Stimulated activated memory B cell treated with anti-CD40 and anti-IgM and Interleukin-4, amounts not matched to agents 10 μg/mL and 1 μg/mL and 100 μg/mL, for 72 hours (primary cell): ENCODE results near the gene NBEAL1.
A peak's percentile ranks its signal among the peaks of the same experiment; 100 is the strongest.
"Not testable (repeated sequence)": the region's sequence is repeated elsewhere in the genome, so short reads cannot be mapped to it uniquely, and the experiment has no call there.

Experiments
- ATAC-seq: fragments of 150-1000 bp; cut with Tn5 transposase; 2 replicates; pipeline ENCODE4 v1.10.0; 2021
- H3K27ac Mint-ChIP-seq: one replicate; pipeline ENCODE4 v1.8.0; 2022; ENCODE audit warnings: mild to moderate bottlenecking, mixed read lengths
- H3K27me3 Mint-ChIP-seq: one replicate; pipeline ENCODE4 v1.8.0; 2022; ENCODE audit warnings: mixed read lengths
- H3K36me3 Mint-ChIP-seq: one replicate; pipeline ENCODE4 v1.8.0; 2022; ENCODE audit warnings: mixed read lengths
- H3K4me1 Mint-ChIP-seq: one replicate; pipeline ENCODE4 v1.8.0; 2022; ENCODE audit warnings: mixed read lengths
- H3K4me3 Mint-ChIP-seq: one replicate; pipeline ENCODE4 v1.8.0; 2022; ENCODE audit warnings: mild to moderate bottlenecking, moderate library complexity, mixed read lengths
- H3K9me3 Mint-ChIP-seq: one replicate; pipeline ENCODE4 v1.8.0; 2022; ENCODE audit warnings: mixed read lengths

The NBEAL1 gene

DNA sequence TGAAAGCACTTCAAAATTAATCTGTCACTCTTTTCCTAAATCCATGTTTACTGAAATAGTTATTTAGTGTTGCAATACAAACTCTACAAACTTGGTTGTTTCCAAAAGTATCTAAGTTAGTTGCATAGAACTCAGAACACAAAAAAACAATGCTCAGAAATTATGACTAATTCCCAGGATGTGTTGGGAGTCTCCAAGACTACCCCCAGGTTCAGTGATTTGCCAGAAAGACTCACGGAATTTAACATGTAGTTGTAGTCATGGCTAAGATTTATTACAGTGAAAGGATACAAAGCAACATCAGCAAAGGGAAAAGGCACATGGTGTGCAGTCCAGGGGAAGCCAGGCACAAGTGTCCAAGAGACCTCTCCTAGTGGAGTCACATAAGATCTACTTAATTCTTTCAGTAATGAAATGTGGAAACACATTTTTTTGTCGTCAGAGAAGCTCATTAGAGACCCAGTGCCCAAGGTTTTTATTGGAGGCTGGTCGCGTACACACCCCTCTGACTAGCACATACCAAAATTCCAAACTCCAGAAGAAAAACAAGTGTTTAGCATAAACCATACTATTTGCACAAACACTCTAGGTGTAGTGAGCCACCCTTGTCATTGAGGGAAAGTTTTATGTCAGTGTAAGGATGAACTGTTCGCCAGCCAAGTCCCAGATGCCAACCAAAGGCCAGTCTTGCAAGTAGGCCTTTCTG, 180.8 kb downstream of the NBEAL1 start:
- Mint-ChIP-seq H3K27me3 (no peaks in the 10 kb centered on the region), H3K4me3 (no peak overlapping the region), H3K27ac (no peak overlapping the region), H3K4me1 (no peaks in the 10 kb centered on the region), H3K36me3 (peaks cover 10% of the 10 kb centered on the region), H3K9me3 (no peaks in the 10 kb centered on the region)
- no peak for ATAC-seq

DNA sequence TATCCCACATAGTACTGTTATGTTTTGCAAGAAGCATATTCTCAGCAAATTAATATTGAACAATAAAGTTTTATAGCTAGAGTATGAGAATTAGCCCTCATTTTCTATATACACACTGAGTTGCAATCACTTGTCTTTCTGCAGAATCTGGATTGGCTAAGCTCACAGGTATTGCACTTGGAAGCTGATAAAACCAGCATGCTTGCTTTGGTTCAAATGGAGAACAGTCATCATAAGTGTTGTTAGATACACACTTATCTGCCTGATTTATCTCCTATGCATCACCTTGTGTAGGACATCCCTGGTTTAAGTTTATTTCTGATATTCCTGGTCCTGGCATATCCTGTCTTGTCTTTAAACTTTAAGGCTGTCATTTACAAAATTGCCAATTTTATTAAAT, 186.2 kb downstream of the NBEAL1 start:
- no peak overlapping the region for H3K4me3 Mint-ChIP-seq
- peaks cover 8% of the 10 kb centered on the region for H3K36me3 Mint-ChIP-seq
- H3K27ac Mint-ChIP-seq = no peak overlapping the region
- no peaks in the 10 kb centered on the region for H3K27me3 Mint-ChIP-seq
- no peaks in the 10 kb centered on the region for H3K4me1 Mint-ChIP-seq
- H3K9me3 Mint-ChIP-seq = no peaks in the 10 kb centered on the region
- no peak for ATAC-seq

DNA sequence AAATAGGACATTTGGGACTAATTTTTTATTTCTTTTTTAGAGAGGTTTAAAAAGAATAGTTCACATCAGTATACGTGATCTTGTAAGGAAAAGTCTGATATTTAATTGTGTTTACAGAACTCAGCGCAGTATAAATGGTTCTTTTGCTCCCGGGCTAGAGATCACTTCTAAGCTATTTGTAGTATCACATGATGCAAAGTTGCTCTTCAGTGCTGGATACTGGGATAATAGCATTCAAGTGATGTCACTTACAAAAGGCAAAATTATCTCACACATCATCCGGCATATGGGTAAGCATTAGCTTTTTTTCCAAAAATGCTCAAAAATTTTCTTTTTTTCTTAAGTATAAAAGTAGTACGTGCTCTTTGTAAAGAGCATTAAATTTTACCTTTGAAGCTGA, 186.8 kb downstream of the NBEAL1 start:
- Mint-ChIP-seq H3K27ac (no peak overlapping the region), H3K9me3 (no peaks in the 10 kb centered on the region), H3K4me3 (no peak overlapping the region), H3K27me3 (no peaks in the 10 kb centered on the region), H3K4me1 (no peaks in the 10 kb centered on the region), H3K36me3 (peaks cover 14% of the 10 kb centered on the region)
- no peak for ATAC-seq

DNA sequence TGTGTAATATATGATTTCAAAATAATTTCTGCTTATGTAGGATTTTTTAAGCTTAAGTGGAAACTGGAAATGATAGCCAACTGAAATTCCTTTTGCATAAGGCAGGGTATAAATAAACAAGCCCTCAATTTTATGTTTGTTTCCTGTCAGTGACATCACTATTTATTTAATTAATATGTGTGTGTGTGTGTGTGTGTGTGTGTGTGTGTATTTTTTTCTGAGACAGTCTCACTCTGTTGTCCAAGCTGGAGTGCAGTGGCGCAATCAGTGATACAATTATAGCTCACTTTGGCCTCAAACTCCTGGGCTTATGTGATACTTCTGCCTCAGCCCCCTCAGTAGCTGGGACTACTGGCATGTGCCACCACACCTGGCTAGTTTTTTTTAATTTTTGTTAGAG, 194.9 kb downstream of the NBEAL1 start:
- H3K36me3 Mint-ChIP-seq = peaks cover 34% of the 10 kb centered on the region
- H3K27ac Mint-ChIP-seq = no peak overlapping the region
- no peaks in the 10 kb centered on the region for H3K4me1 Mint-ChIP-seq
- H3K9me3 Mint-ChIP-seq = no peaks in the 10 kb centered on the region
- H3K4me3 Mint-ChIP-seq = no peak overlapping the region
- no peak for ATAC-seq
- H3K27me3 Mint-ChIP-seq = no peaks in the 10 kb centered on the region

DNA sequence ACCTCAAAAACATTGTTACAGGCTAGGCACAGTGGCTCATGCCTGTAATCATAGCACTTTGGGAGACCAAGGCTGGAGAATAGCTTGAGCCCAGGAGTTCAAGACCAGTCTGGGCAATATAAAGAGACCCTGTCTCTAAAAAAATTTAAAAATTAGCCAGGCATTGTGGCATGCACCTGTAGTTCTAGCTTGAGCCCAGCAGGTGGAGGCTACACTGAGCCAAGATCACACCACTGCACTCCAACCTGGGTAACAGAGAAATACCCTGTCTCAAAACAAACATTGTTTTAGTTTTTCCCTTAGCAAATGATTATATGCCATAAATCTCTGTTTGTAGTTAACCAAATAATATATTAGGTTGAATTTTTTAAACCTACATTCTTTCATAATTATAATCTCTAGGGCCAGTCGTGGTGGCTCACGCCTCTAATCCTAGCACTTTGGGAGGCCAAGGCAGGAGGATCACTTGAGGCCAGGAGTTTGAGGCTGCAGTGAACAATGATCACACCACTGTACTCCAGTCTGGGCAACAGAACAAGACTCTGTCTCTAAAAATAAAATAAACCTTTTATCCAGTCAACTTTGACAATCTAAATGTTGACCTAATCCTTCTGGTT, 210.9 kb downstream of the NBEAL1 start:
- Mint-ChIP-seq H3K9me3 (peaks cover 5% of the 10 kb centered on the region), H3K4me1 (no peaks in the 10 kb centered on the region), H3K36me3 (no peaks in the 10 kb centered on the region), H3K27ac (no peak overlapping the region), H3K27me3 (no peaks in the 10 kb centered on the region), H3K4me3 (no peak overlapping the region)
- ATAC-seq = no peak

DNA sequence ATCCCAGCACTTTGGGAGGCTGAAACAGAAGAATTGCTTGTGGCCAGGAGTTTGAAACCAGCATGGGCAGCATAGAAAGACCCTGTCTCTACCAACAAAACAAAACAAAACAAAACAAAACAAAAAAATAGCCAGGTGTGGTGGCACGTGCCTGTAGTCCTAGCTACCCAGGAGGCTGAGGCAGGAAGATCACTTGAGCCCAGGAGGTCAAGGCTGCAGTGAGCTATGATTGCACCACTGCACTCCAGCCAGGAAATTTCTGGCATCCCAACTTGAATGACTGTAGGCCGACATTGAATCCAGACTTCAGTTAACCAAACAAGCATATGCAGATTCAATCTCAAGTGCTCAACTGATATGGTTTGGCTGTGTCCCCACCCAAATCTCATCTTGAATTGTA, 215.0 kb downstream of the NBEAL1 start:
- H3K36me3 Mint-ChIP-seq, H3K4me1 Mint-ChIP-seq, H3K4me3 Mint-ChIP-seq, H3K27ac Mint-ChIP-seq, H3K9me3 Mint-ChIP-seq, ATAC-seq, H3K27me3 Mint-ChIP-seq: not testable (repeated sequence)

DNA sequence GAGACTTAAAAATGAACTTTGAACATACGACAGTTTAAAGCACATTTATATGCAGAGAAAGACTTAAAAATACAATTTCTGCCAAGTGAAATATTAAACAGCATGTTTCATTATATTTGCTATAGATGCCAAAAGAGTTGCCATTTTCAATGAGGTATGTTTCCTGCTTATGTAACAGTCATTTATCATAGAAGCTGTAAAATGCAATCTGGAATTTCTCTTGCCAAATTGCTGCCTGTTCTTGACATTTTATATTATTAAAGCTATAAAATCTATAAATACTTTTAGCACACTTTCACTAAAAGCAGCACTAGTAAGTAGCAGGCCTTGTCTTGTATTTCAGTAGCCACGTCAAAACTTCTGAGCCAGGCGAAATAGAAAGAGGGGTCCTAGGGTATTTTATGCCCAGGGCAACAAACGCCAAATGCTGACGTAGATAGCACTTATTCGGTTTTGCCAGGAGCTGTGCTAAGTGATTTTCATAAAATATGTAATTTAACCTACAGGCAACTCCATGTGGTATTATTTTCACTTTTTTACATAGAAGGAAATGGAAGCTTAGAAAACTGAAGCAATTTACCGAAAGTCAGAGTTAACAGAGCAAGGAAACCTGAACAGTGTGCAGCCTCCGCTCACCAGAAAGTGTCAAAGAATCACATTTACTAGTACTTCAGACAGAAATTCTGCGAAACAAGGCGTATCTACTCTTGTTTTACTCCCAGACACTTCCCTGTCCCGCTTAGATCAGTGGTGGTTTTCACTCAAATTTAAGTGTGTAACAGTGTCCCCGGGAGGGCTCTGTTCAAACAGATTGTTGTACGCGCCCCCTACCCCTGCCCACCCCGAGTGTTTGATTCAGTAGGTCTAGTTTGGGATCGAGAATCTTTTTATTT, 222.9 kb downstream of the NBEAL1 start:
- no peak for ATAC-seq
- H3K4me1 Mint-ChIP-seq = peaks cover 25% of the 10 kb centered on the region
- no peaks in the 10 kb centered on the region for H3K9me3 Mint-ChIP-seq
- H3K27me3 Mint-ChIP-seq = no peaks in the 10 kb centered on the region
- H3K4me3 Mint-ChIP-seq = peak overlapping the region; percentile 92
- H3K36me3 Mint-ChIP-seq = peaks cover 19% of the 10 kb centered on the region
- H3K27ac Mint-ChIP-seq = peak overlapping the region; percentile 97

DNA sequence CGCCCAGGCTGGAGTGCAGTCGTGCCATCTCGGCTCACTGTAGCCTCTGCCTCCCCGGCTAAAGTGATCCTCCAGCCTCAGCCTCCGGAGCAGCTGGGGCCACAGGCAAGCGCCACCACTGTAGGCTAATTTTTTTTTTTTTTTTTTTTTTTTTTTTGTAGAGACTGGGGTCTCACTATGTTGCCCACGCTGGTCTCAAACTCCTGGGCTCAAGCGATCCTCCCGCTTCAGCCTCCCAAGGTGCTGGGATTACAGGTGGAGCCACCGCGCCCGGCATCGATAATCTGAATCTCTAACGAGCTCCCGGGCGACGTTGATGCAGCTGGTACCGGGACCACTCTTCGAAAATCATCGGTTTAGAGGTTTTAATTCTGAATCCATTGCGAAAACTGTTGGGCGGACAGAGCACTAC, 223.6 kb downstream of the NBEAL1 start:
- peaks cover 32% of the 10 kb centered on the region for H3K4me1 Mint-ChIP-seq
- peak overlapping the region; percentile 97 for H3K27ac Mint-ChIP-seq
- H3K36me3 Mint-ChIP-seq = peaks cover 26% of the 10 kb centered on the region
- ATAC-seq = no peak
- H3K9me3 Mint-ChIP-seq = no peaks in the 10 kb centered on the region
- H3K4me3 Mint-ChIP-seq = peak overlapping the region; percentile 92
- no peaks in the 10 kb centered on the region for H3K27me3 Mint-ChIP-seq

DNA sequence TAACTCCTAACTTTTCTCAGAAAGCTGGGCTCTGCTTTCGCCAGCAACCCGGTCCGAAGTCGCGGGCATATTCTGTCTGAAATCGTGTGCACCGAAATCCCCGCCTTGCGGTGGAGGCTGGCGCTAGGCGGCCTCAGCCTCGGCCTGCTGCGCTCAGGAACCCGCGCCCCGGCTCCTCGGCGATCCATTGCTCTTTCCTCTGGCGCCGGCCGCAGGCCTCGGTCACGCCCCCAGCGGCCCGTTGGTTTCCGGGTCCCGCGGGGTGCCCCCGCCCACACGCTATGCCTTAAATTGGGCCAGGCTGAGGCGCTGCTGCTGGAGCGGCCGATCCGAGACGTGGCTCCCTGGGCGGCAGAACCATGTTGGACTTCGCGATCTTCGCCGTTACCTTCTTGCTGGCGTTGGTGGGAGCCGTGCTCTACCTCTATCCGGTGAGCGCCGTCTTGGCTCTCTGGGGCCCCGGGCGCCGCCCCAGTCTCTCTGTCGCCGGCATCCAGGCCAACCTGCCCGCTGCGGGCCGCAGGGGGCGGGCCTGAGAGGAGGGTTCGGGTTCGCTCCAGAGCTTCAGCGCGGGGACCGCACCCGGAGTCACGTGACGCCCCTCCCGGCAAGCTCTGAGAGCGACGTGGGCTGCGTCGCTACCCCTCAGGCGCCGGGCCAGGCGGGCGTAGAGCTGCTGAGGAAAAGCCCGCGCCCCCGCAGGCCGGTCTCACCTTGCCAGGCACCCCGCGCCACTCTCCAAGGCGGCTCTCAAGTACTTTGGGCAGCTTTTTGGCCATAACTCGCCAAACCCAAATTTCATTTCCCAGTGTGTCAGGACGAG, 224.2 kb downstream of the NBEAL1 start, which contains the start of gene CYP20A1:
Gene CYP20A1, plus strand, starts transcription at position 315 of the 823 bp plus-strand sequence. Its CDS starts 45 bp downstream, at position 360.
- no peaks in the 10 kb centered on the region for H3K27me3 Mint-ChIP-seq
- peak within 1 kb of the TSS; percentile 97 for H3K27ac Mint-ChIP-seq
- ATAC-seq = peak; percentile 97
- H3K36me3 Mint-ChIP-seq = peaks cover 29% of the 10 kb centered on the region
- no peaks in the 10 kb centered on the region for H3K9me3 Mint-ChIP-seq
- H3K4me3 Mint-ChIP-seq = peak within 1 kb of the TSS; percentile 92
- peaks cover 33% of the 10 kb centered on the region for H3K4me1 Mint-ChIP-seq

DNA sequence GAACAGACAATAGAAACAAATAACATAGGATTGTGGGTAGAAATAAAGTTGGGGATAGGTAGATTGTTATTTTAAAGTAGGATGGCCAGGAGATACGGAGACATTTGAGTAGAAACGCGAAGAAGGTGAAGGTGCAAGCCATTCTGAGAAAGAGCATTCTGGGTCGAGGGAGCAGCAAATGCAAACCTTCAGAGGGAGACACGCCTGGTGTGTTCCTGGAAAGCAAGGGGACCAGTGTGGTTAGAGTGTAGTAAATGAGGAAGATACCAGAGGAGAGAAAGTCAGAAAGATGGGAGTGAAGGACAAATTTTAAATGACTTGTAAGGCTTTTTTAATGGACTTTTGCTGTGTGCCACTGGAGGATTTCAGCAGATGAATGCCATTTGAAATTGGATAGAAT, 225.8 kb downstream of the NBEAL1 start:
- Mint-ChIP-seq H3K27me3 (no peaks in the 10 kb centered on the region), H3K36me3 (peaks cover 33% of the 10 kb centered on the region), H3K4me1 (peaks cover 37% of the 10 kb centered on the region), H3K9me3 (no peaks in the 10 kb centered on the region), H3K27ac (peak overlapping the region; percentile 97), H3K4me3 (peak overlapping the region; percentile 92)
- no peak for ATAC-seq

DNA sequence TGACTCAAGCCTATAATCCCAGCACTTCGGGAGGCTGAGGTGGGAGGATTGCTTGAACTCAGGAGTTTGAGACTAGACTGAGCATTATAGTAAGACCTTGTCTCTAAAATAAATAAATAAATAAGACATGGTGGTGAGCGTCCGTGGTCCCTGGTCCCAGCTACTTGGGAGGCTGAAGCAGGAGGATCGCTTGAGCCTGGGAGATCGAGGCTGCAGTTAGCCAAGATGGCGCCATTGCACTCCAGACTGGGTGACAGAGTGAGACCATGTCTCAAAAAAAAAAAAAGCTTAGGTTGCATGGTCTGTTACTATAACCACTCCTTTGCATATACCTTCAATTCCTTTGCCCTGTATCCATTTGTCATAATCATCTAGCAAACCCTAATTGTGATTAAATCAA, 227.8 kb downstream of the NBEAL1 start:
- Mint-ChIP-seq H3K27me3 (no peaks in the 10 kb centered on the region), H3K36me3 (peaks cover 33% of the 10 kb centered on the region), H3K4me1 (peaks cover 37% of the 10 kb centered on the region), H3K4me3 (no peak overlapping the region), H3K27ac (no peak overlapping the region), H3K9me3 (no peaks in the 10 kb centered on the region)
- no peak for ATAC-seq

DNA sequence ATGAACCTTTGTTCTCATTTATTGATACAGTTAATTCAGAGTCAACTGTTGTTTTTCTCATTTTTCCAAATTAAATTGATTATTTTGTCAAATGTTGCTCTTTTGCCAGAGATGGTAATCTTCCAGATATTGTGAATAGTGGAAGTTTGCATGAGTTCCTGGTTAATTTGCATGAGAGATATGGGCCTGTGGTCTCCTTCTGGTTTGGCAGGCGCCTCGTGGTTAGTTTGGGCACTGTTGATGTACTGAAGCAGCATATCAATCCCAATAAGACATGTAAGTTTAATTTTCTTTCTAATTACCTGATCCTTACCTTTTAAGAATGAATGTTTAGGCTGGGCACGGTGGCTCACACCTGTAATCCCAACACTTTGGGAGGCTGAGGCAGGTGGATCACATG, 232.0 kb downstream of the NBEAL1 start:
- peaks cover 39% of the 10 kb centered on the region for H3K36me3 Mint-ChIP-seq

DNA sequence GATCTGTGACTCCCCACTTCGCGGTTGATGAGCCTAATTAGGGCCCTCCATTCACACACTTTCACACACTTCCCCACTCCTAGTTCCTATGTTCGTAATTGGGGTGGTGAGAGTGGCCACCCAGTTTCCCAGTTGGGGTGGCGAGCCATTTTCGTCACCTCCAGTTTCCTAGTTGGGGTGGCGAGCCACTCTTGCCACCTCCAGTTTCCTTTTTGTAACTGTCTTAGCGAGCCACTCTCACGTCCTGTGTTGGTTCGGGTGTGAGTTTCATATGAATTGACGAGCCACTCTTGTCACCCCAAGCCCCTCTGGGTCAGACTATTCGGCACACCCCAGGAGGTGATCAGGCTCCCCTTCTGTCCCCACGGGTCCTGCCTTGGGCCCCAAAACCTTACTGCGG, 238.1 kb downstream of the NBEAL1 start:
- no peaks in the 10 kb centered on the region for H3K27me3 Mint-ChIP-seq
- no peak overlapping the region for H3K4me3 Mint-ChIP-seq
- no peaks in the 10 kb centered on the region for H3K4me1 Mint-ChIP-seq
- peaks cover 68% of the 10 kb centered on the region for H3K36me3 Mint-ChIP-seq
- no peaks in the 10 kb centered on the region for H3K9me3 Mint-ChIP-seq
- no peak for ATAC-seq
- H3K27ac Mint-ChIP-seq = no peak overlapping the region

More for the DNA sequence above, 232.0 kb downstream of the NBEAL1 start:
- H3K4me3 Mint-ChIP-seq = no peak overlapping the region
- H3K9me3 Mint-ChIP-seq = no peaks in the 10 kb centered on the region
- ATAC-seq = no peak
- no peaks in the 10 kb centered on the region for H3K27me3 Mint-ChIP-seq
- H3K4me1 Mint-ChIP-seq = peaks cover 14% of the 10 kb centered on the region
- H3K27ac Mint-ChIP-seq = no peak overlapping the region

DNA sequence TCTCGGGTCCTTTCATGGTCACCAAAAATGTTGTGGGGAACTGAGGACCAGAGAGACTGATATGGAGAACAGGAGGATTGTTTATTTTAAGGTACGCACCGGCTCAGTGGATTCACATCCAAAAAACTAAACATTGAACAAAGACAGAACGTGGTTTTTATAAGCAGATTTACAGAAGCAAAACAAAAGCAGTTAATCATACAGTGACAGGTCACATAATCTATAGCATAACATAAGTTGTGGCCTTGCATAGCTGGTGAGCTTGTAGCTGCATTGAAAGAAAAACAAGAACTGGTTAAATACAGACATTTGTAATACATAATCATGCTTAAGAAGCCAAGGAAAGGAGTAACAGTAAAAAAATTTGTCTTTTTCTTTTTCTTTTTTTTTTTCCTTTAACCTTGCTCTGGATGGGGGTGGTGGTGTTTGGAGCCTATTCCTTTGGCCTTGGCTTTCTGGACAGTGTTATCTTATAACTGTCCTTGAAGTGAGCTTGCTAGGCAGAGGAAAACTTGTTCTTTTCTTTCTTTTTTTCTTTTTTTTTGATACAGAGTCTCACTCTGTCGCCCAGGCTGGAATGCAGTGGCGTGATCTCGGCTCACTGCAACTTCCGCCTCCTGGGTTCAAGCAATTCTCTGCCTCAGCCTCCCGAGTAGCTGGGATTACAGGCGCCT, 238.9 kb downstream of the NBEAL1 start:
- H3K27me3 Mint-ChIP-seq, H3K27ac Mint-ChIP-seq, ATAC-seq, H3K4me1 Mint-ChIP-seq, H3K9me3 Mint-ChIP-seq, H3K4me3 Mint-ChIP-seq: not testable (repeated sequence)
- H3K36me3 Mint-ChIP-seq = peaks cover 71% of the 10 kb centered on the region
